GM12878 (cell line): Measurements from ENCODE around the gene CCDC107. TPM values are rescaled to one million over a fixed set of nuclear protein-coding genes. Genes with fewer than 3 reads are reported as not detected.

ENCODE experiments used
- ATAC-seq: fragments of 200-7000 bp; cut with Tn5 transposase; 3 replicates; pipeline ENCODE4 v1.9.1; 2020; ENCODE audit warnings: mild to moderate bottlenecking, moderate library complexity
- BruUV-seq: library from RNA; stranded (reverse); fragments of 400-500 nt; replicated peaks from 2 replicates; lab custom pipeline; 2021; lab: Mats Ljungman, UMichigan
- CTCF ChIA-PET: fragments of 300-600 bp; sonication (Branson Sonifier 250); formaldehyde crosslinking; extraction: SDS; loops from one replicate; lab custom pipeline; 2021; ENCODE audit warnings: inconsistent platforms; lab: Yijun Ruan, JAX
- POLR2A ChIA-PET: fragments of 350-600 bp; formaldehyde crosslinking; extraction: SDS; loops from one replicate; lab custom pipeline; 2021; ENCODE audit warnings: inconsistent platforms; lab: Charles Lee
- RAD21 ChIA-PET: fragments of 300-600 bp; sonication (Branson Sonifier 250); formaldehyde crosslinking; loops from one replicate; lab custom pipeline; 2023; ENCODE audit warnings: antibody characterized with exemption; ENCODE audit not compliant: unreplicated experiment; lab: Charles Lee
- SMC1A ChIA-PET: fragments of 300-600 bp; sonication (Branson Sonifier 250); formaldehyde crosslinking; loops from one replicate; lab custom pipeline; 2023; ENCODE audit not compliant: unreplicated experiment, uncharacterized antibody; lab: Charles Lee
- DNase-seq: peaks from one replicate; pipeline ENCODE4 v3.0.0-alpha.2; 2011; ENCODE audit warnings: low read depth, low spot score
- FAIRE-seq: peaks from 3 replicates; lab custom pipeline; 2011; peaks lifted over from hg19 to GRCh38; lab: Jason Lieb, UNC
- H2AFZ ChIP-seq: 2 replicates; pipeline ENCODE4 v1.6.0; 2011; ENCODE audit warnings: low read depth, low read length, control low read depth; ENCODE audit not compliant: control insufficient read depth
- H3K27ac ChIP-seq: 2 replicates; pipeline ENCODE4 v1.5.1; 2011; ENCODE audit warnings: control low read depth; ENCODE audit not compliant: control insufficient read depth, insufficient read depth
- H3K27me3 ChIP-seq, 2 experiments: replicated peaks in 1 of 2; 2 replicates each; pipeline versions ENCODE4 v1.6.0 to v1.6.1; 2011; ENCODE audit warnings: low read length in 1 of 2; ENCODE audit not compliant: control insufficient read depth in 2 of 2, insufficient read depth in 2 of 2
- H3K36me3 ChIP-seq, 2 experiments: 2 replicates each; pipeline ENCODE4 v1.5.1; 2011; ENCODE audit warnings: low read length in 1 of 2; ENCODE audit not compliant: control insufficient read depth in 2 of 2, insufficient read depth in 2 of 2
- H3K4me1 ChIP-seq: 2 replicates; pipeline ENCODE4 v1.6.1; 2011; ENCODE audit warnings: mild to moderate bottlenecking, low read length, moderate library complexity, mixed read lengths; ENCODE audit not compliant: control insufficient read depth, insufficient read depth
- H3K4me2 ChIP-seq: 2 replicates; pipeline ENCODE4 v1.6.0; 2011; ENCODE audit warnings: control low read depth; ENCODE audit not compliant: control insufficient read depth, insufficient read depth
- H3K4me3 ChIP-seq: fragments of 200-600 bp; sonication (generic); 2 replicates; pipeline ENCODE4 v1.5.1; 2016
- H3K79me2 ChIP-seq: 2 replicates; pipeline ENCODE4 v1.6.0; 2011; ENCODE audit warnings: low read length; ENCODE audit not compliant: control insufficient read depth, insufficient read depth
- H3K9ac ChIP-seq: 2 replicates; pipeline ENCODE4 v1.8.0; 2011; ENCODE audit warnings: low read length, control low read depth, mixed read lengths; ENCODE audit not compliant: control insufficient read depth, insufficient read depth
- H3K9me3 ChIP-seq: replicated peaks from 3 replicates; pipeline ENCODE4 v1.5.1; 2011; ENCODE audit warnings: mild to moderate bottlenecking, low read length; ENCODE audit not compliant: control insufficient read depth, insufficient read depth
- H4K20me1 ChIP-seq: 2 replicates; pipeline ENCODE4 v1.6.0; 2011; ENCODE audit not compliant: control insufficient read depth, insufficient read depth
- BRCA1 ChIP-seq: IDR thresholded peaks from 2 replicates; pipeline ENCODE4 v1.6.1; 2011; ENCODE audit warnings: low read depth, low read length, improper control_type of control experiment
- CBX5 ChIP-seq: sonication (generic); IDR thresholded peaks from 2 replicates; pipeline ENCODE4 v1.6.1; 2016; ENCODE audit warnings: low read depth, moderate library complexity, mild to moderate bottlenecking, inconsistent platforms
- CEBPZ ChIP-seq: fragments of 150-350 bp; IDR thresholded peaks from 2 replicates; pipeline ENCODE4 v1.6.1; 2016; ENCODE audit warnings: low read depth, low read length
- CTCF ChIP-seq, 3 experiments: IDR thresholded peaks in 2 of 3; conservative IDR thresholded peaks in 1 of 3; 2 replicates each; pipeline ENCODE4 v1.5.1; 2011; ENCODE audit warnings: low read depth in 3 of 3, low read length in 3 of 3, mild to moderate bottlenecking in 3 of 3, control low read depth in 2 of 3, moderate library complexity in 2 of 3, inconsistent platforms in 1 of 3, mixed read lengths in 1 of 3; ENCODE audit not compliant: control insufficient read depth in 2 of 3, insufficient read depth in 1 of 3; ENCODE audit errors: extremely low read depth in 1 of 3
- HDGF ChIP-seq: fragments of 450-650 bp; IDR thresholded peaks from 2 replicates; pipeline ENCODE4 v1.6.1; 2016; ENCODE audit warnings: antibody characterized with exemption
- MTA2 ChIP-seq: fragments of 450-650 bp; IDR thresholded peaks from 2 replicates; pipeline ENCODE4 v1.6.1; 2016; ENCODE audit warnings: low read depth, mild to moderate bottlenecking, moderate library complexity
- NBN ChIP-seq: fragments of 450-650 bp; IDR thresholded peaks from 2 replicates; pipeline ENCODE4 v1.6.1; 2016
- NR2C1 ChIP-seq: fragments of 450-650 bp; IDR thresholded peaks from 2 replicates; pipeline ENCODE4 v1.6.1; 2017; ENCODE audit warnings: antibody characterized with exemption, mild to moderate bottlenecking, moderate library complexity
- POLR2AphosphoS2 ChIP-seq: IDR thresholded peaks from 2 replicates; pipeline ENCODE4 v1.6.1; 2011; ENCODE audit warnings: low read depth, mild to moderate bottlenecking, low read length, improper control_type of control experiment, moderate library complexity
- RELA ChIP-seq: fragments of 450-650 bp; IDR thresholded peaks from 2 replicates; pipeline ENCODE4 v1.8.0; 2014; ENCODE audit warnings: borderline replicate concordance; ENCODE audit not compliant: partially characterized antibody
- RFX5 ChIP-seq: IDR thresholded peaks from 2 replicates; pipeline ENCODE4 v1.6.1; 2011; ENCODE audit warnings: low read depth, low read length, improper control_type of control experiment
- YBX1 ChIP-seq: fragments of 450-650 bp; IDR thresholded peaks from 2 replicates; pipeline ENCODE4 v1.6.1; 2016; ENCODE audit warnings: antibody characterized with exemption
- ZNF592 ChIP-seq: fragments of 450-650 bp; IDR thresholded peaks from 2 replicates; pipeline ENCODE4 v1.6.1; 2017; ENCODE audit warnings: mild to moderate bottlenecking, moderate library complexity
- WGBS: methylation state at CpG from one replicate; pipeline ENCODE4 v1.1.6; 2016; ENCODE audit warnings: low lambda C conversion rate; ENCODE audit not compliant: insufficient replicate concordance, insufficient coverage; ENCODE audit errors: missing lambda C conversion rate; 5-methylcytosine and 5-hydroxymethylcytosine counted together
- in situ Hi-C: fragments of 300-500 bp; cut with MboI; formaldehyde crosslinking; loops from 9 replicates; pipeline ENCODE4 v1.14.3; 2018; ENCODE audit warnings: mixed read lengths
- intact Hi-C: fragments of 100-400 bp; cut with micrococcal nuclease; formaldehyde crosslinking; loops from one replicate; pipeline ENCODE4 v1.14.2; 2022; ENCODE audit not compliant: unreplicated experiment
- polyA plus RNA-seq, 11 experiments: library from polyadenylated mRNA; depleted of rRNA in 4 of 11; unstranded in 6 of 11; stranded (reverse) in 5 of 11; fragments of >200 nt; fragmentation: Nextera tagmentation in 4 of 11; fragmentation: Illumina TruSeq in 1 of 11; extraction: Ambion mirVana in 4 of 11; extraction: Trizol in 1 of 11; gene quantifications; 1 replicate in 1 of 11; 2 replicates in 10 of 11; pipeline versions ENCODE4 v1.2.1 to v1.2.3, GENCODE V29; 2011 to 2016; ENCODE audit warnings: inconsistent platforms in 2 of 11, missing spikeins in 2 of 11, low read depth in 1 of 11
- total RNA-seq, 4 experiments: library from RNA; depleted of rRNA in 3 of 4; stranded (reverse); fragments of >200 nt in 3 of 4; fragmentation: Illumina TruSeq in 1 of 4; extraction: Trizol in 1 of 4; gene quantifications; 2 replicates each; pipeline versions ENCODE4 v1.2.1 to v1.2.3, GENCODE V29; 2013 to 2021

The CCDC107 gene
- total and polyA plus RNA-seq, 10 of the 15 experiments (the other 5 are each of a cell fraction or from before 2014, with no cell fraction given): 0.19 to 18.3 (median 10.6) TPM

- H3K36me3 ChIP-seq: no peaks in the 10 kb centered on the region
- H4K20me1 ChIP-seq: no peaks in the 10 kb centered on the region
- H3K4me1 ChIP-seq: peaks cover 8% of the 10 kb centered on the region
- intact Hi-C loops: no loop called here
- no peak overlapping the region for H3K9ac ChIP-seq
- in situ Hi-C loops: no loop called here
- ChIA-PET RAD21 (no interaction called here), CTCF (interaction anchor here (1.2 to 5.0 kb wide), 2 partner anchors 11 to 42 kb away, joined by 3 to 39 read pairs; no protein-coding TSS in a partner anchor), POLR2A (interaction anchor here (0.6 to 2.7 kb wide), 2 partner anchors 12 to 135 kb away, joined by 3 to 8 read pairs; no protein-coding TSS in a partner anchor), SMC1A (interaction anchor here (1.1 to 1.2 kb wide), 2 partner anchors 9 to 24 kb away, joined by 3 to 5 read pairs; no protein-coding TSS in a partner anchor)
- no peak for ATAC-seq
- no peak overlapping the region for H3K4me2 ChIP-seq
- no peaks in the 10 kb centered on the region; the same call in 1 of the 2 replicates for H3K79me2 ChIP-seq
- no TSS peak for BruUV-seq
- H3K9me3 ChIP-seq: no peaks in the 10 kb centered on the region
- H3K27ac ChIP-seq: no peak overlapping the region
- H3K4me3 ChIP-seq: no peak overlapping the region
- H2AFZ ChIP-seq: no peak overlapping the region
- H3K27me3 ChIP-seq: no peaks in the 10 kb centered on the region; a peak in 1 of 4 replicates
- WGBS: 69% methylated on average over 10 of the region's 10 CpGs
- no peak for FAIRE-seq
- TF ChIP-seq BRCA1 (no peak), CEBPZ (no peak), CBX5 (no peak), HDGF (no peak), RFX5 (no peak), YBX1 (no peak), ZNF592 (no peak), RELA (no peak), NBN (no peak), NR2C1 (no peak), POLR2AphosphoS2 (no peak), MTA2 (no peak), CTCF (IDR thresholded peaks at IDR 0.05 in 2 of 3, conservative IDR thresholded peaks at IDR 0.05 in 1 of 3; ENCODE audit: control insufficient read depth in 2 of 3, extremely low read depth in 1 of 3, insufficient read depth in 1 of 3, low read depth in 3 of 3, low read length in 3 of 3) (no peak)
- DNase-seq: no peak
Measured at GRCh38 chr9:35684921-35685320, 26.8 kb downstream of the CCDC107 start.
